DND-41 (cell line): ENCODE results near the gene EDIL3.

ENCODE experiments used
- EZH2 ChIP-seq: IDR thresholded peaks from 3 replicates; pipeline ENCODE4 v1.6.1; 2012; ENCODE audit warnings: borderline replicate concordance, low read depth, mild to moderate bottlenecking, moderate library complexity, low read length, inconsistent platforms; ENCODE audit not compliant: severe bottlenecking
- TF ChIP-seq, protein P1 (sequence below): IDR thresholded peaks from 2 replicates; pipeline ENCODE4 v1.5.1; 2012; ENCODE audit warnings: borderline replicate concordance, low read length, moderate library complexity, mild to moderate bottlenecking; ENCODE audit not compliant: poor library complexity, severe bottlenecking; ENCODE audit errors: extremely low read depth

GRCh38 chr5:84197538-84197937 lies 187.1 kb downstream of the EDIL3 start:
- TF ChIP-seq, protein P1, sequence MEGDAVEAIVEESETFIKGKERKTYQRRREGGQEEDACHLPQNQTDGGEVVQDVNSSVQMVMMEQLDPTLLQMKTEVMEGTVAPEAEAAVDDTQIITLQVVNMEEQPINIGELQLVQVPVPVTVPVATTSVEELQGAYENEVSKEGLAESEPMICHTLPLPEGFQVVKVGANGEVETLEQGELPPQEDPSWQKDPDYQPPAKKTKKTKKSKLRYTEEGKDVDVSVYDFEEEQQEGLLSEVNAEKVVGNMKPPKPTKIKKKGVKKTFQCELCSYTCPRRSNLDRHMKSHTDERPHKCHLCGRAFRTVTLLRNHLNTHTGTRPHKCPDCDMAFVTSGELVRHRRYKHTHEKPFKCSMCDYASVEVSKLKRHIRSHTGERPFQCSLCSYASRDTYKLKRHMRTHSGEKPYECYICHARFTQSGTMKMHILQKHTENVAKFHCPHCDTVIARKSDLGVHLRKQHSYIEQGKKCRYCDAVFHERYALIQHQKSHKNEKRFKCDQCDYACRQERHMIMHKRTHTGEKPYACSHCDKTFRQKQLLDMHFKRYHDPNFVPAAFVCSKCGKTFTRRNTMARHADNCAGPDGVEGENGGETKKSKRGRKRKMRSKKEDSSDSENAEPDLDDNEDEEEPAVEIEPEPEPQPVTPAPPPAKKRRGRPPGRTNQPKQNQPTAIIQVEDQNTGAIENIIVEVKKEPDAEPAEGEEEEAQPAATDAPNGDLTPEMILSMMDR, result no peak
- no peak for TF ChIP-seq EZH2
